Epithelial cell of esophagus (primary cell): ENCODE results near the gene PPM1E.
A peak's percentile ranks its signal among the peaks of the same experiment; 100 is the strongest.

Source experiments
- DNase-seq: peaks from one replicate; pipeline ENCODE4 v3.0.0; 2010; ENCODE audit warnings: low read depth
- H3K4me3 ChIP-seq: 2 replicates; pipeline ENCODE4 v1.5.1; 2011; ENCODE audit warnings: mild to moderate bottlenecking, low read length, control low read depth
- TF ChIP-seq, protein P1 (sequence below): IDR thresholded peaks from 2 replicates; pipeline ENCODE4 v1.5.1; 2011; ENCODE audit warnings: low read depth, mild to moderate bottlenecking, low read length, control low read depth, inconsistent platforms; ENCODE audit not compliant: insufficient read depth; ENCODE audit errors: missing control alignments

The PPM1E gene

DNA sequence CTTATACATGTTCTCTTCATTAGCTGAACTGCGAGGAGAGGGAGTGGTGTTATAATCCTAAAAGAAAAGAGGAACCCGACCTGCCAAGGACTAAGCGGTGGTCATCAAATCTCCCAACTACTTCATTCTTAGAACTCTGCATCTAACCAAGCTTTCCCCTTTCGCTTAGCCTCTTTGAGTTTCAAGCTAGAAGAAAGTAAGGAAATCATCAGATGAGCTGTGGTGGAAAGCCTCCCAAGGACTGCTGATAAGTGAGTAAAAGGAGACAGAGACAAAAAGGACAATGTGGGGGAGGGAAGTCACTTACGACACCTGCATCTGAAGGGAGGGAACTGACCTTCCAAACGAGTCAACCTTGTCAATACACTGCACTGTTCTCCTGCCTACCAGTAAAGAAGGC, 229.7 kb downstream of the PPM1E start:
- no peak overlapping the region for H3K4me3 ChIP-seq
- TF ChIP-seq, protein P1, sequence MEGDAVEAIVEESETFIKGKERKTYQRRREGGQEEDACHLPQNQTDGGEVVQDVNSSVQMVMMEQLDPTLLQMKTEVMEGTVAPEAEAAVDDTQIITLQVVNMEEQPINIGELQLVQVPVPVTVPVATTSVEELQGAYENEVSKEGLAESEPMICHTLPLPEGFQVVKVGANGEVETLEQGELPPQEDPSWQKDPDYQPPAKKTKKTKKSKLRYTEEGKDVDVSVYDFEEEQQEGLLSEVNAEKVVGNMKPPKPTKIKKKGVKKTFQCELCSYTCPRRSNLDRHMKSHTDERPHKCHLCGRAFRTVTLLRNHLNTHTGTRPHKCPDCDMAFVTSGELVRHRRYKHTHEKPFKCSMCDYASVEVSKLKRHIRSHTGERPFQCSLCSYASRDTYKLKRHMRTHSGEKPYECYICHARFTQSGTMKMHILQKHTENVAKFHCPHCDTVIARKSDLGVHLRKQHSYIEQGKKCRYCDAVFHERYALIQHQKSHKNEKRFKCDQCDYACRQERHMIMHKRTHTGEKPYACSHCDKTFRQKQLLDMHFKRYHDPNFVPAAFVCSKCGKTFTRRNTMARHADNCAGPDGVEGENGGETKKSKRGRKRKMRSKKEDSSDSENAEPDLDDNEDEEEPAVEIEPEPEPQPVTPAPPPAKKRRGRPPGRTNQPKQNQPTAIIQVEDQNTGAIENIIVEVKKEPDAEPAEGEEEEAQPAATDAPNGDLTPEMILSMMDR: no peak
- no peak for DNase-seq

- H3K4me3 ChIP-seq: no peak overlapping the region
- TF ChIP-seq, protein P1: no peak
- no peak for DNase-seq
Observed at GRCh38 chr17:58985971-58986370, 230.3 kb downstream of the PPM1E start.

- H3K4me3 ChIP-seq: no peak overlapping the region
- TF ChIP-seq, protein P1: no peak
- no peak for DNase-seq
Observed at GRCh38 chr17:58989629-58990028, 234.0 kb downstream of the PPM1E start.

DNA sequence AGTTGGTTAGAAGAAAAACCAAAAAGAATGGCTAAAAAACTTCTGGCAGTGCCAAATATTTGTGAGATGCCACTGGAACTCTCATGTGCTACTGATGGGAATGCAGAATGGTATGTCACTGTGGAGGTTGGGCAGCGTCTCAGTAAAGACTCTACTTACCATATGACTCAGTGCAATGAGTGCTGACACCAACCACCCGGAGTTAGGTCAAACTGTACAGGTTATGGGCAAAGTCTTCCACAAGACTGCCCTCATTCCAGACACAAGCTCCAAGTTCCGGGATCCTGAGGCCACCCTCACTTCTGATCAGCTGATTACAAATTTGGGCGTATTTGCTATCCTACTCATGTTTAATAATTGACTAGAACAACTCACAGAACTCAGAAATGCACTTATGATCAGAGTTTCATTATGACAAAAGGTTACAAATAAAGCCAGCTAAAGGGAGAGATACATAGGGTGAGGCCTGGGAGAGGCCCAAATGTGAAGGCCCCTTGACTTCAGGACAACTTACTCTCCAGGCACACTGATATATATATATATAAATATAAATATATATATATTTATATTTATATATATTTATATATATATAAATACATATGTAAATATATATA, 236.2 kb downstream of the PPM1E start:
- DNase-seq: peak; percentile 32
- no peak overlapping the region for H3K4me3 ChIP-seq
- TF ChIP-seq, protein P1: no peak

GRCh38 chr17:58993311-58993710, 237.7 kb downstream of the PPM1E start:
- TF ChIP-seq, protein P1: no peak
- no peak overlapping the region for H3K4me3 ChIP-seq
- no peak for DNase-seq

DNA sequence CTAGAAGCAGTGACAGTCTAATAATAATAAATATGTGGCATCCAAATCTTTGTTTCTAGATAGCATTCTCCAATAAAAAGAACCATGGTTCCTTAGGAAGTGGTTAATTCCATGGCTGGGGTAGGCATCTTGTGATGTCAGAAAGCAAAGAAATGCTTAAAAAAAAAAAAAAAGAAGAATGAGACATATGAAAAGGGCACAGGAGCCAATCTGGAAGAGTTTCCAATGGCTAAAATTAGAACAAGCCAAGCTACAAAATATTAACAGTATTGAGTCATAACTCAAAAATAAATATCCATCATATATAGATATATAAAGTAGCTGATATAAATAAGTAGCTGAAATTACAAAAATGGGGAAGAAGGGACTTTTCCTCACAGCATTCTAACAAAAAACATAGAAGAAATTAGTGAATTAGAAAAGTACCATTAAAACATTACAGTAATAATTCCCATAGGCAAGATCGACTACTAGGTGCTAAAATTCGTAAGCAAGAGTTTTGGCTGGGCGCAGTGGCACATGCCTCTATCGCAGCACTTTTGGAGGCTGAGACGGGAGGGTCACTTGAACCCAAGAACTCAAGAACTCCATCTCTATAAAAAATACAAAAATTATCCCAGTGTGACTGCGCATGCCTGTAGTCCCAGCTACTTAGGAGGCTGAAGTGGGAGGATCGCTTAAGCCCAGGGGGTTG, 239.7 kb downstream of the PPM1E start:
- no peak for DNase-seq
- TF ChIP-seq, protein P1: no peak
- no peak overlapping the region for H3K4me3 ChIP-seq

DNA sequence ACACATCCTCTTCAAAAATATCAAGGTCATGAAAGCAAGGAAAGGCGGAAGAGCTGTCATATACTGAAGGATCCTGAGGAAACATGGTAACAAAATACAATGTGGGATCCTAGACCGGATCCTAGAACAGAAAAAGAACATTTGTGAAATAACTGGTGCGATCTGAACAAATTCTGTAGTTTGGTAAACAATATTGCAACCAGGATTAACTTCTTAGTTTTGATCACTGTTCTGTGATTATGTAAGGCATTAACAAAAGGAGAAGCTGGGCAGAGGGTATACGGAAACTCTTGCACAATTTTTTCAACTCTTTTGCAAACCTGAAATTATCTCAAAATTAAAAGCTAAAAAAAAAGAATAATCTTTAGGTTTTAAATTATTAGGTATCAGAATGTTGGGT, 241.3 kb downstream of the PPM1E start:
- no peak overlapping the region for H3K4me3 ChIP-seq
- DNase-seq: no peak
- TF ChIP-seq, protein P1: no peak
